Measurements from ENCODE around the gene NDUFB1.

DNA sequence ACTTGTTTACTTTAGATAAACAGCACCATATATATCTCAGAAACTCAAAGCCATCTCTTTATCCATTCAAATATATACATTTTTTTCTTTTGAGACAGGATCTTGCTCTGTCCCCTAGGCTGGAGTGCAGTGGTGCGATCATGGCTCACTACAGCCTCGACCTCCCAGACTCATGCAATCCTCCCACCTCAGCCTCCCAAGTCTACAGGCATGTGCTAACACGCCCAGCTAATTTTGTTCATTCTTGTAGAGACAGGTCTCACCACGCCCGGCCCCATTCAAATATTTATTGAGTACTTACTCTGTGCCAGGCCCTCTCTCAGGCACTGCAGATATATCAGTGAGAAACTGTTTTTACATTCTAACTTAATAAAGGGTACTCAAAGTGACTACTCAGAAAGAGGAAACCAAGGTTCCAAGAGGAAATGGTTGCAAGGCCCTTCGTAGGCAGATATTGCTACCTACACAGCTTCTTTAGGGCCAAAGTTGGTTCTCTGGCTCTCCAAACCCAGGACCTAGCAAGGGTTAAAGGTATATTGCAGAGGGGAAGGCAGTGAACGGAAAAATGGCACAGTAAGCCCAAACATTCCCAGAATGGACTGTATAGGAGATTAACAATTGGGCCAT lies 18.0 kb downstream of the NDUFB1 start:
- TF ChIP-seq CTCF (IDR thresholded peaks at IDR 0.05), result no peak
- no peak for TF ChIP-seq POLR2A (IDR thresholded peaks at IDR 0.05)
